HG03354 (cell line): ENCODE measurements around the gene ZNF362.
"Not testable (repeated sequence)": the region's sequence is repeated elsewhere in the genome, so short reads cannot be mapped to it uniquely, and the experiment has no call there.

Source experiments
- ATAC-seq: cut with Tn5 transposase; IDR thresholded peaks from one replicate; pipeline ENCODE4 v1.9.1; 2021; ENCODE audit warnings: mild to moderate bottlenecking; ENCODE audit not compliant: unreplicated experiment, poor library complexity, severe bottlenecking

ZNF362 gene, protein sequence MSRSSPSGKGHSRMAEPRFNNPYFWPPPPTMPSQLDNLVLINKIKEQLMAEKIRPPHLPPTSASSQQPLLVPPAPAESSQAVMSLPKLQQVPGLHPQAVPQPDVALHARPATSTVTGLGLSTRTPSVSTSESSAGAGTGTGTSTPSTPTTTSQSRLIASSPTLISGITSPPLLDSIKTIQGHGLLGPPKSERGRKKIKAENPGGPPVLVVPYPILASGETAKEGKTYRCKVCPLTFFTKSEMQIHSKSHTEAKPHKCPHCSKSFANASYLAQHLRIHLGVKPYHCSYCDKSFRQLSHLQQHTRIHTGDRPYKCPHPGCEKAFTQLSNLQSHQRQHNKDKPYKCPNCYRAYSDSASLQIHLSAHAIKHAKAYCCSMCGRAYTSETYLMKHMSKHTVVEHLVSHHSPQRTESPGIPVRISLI

DNA sequence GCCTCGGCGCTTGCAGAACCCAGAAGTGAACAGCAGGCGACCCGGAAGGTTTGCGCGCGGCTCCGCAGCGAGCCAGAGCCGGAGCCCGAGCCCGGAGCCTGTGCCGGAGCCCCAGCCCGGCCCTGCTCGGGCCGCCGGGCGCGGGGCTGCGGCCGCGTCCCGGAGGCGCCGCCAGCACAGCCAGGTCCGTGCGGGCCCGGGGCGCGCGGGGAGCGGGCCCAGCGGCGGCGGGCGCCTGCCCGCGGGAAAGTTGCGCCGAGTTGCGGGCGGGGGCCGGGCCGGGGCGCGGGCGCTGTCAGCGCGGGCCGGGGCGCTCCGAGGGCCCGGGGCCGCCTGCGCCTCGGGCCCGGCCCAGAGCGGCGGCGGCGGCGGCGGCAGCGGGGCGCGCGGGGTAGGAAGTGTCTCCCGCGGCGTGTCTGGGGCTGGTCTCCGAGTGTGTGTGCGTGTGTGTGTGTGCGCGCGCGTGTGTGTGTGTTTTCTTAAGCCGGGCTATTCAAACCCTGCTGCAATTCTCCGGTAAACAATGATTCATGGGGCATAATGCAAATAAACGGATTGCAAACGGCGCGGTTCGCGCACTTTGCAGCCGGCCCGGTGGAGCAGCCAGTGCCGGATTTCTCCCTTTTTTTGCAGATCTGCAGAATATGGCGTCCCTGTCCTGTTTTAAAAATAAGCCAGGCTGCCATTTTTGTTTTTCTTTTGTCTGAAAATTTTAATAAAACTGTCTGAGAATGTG, at the start of gene ZNF362:
ZNF362 (plus strand) TSS at position 22 of the 736 bp plus-strand sequence. CDS start 14,083 bp downstream, outside the sequence.
- peak; percentile 73 for ATAC-seq

DNA sequence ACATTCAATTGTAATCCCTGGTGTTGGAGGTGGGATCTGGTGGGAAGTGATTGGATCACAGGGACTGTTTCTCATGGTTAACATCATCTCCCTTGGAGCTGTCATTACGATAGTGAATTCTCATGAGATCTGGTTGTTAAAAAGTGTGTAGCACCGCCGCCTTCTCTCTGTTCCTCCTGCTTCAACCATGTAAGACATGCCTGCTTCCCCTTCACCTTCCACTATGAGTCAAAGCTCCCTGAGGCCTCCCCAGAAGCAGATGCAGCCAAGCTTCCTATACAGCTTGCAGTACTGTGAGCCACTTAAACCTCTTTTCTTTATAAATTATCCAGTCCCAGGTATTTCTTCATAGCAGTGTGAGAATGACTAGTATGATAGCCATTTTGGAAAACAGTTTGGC, 44.3 kb upstream of the ZNF362 start:
- ATAC-seq: no peak

DNA sequence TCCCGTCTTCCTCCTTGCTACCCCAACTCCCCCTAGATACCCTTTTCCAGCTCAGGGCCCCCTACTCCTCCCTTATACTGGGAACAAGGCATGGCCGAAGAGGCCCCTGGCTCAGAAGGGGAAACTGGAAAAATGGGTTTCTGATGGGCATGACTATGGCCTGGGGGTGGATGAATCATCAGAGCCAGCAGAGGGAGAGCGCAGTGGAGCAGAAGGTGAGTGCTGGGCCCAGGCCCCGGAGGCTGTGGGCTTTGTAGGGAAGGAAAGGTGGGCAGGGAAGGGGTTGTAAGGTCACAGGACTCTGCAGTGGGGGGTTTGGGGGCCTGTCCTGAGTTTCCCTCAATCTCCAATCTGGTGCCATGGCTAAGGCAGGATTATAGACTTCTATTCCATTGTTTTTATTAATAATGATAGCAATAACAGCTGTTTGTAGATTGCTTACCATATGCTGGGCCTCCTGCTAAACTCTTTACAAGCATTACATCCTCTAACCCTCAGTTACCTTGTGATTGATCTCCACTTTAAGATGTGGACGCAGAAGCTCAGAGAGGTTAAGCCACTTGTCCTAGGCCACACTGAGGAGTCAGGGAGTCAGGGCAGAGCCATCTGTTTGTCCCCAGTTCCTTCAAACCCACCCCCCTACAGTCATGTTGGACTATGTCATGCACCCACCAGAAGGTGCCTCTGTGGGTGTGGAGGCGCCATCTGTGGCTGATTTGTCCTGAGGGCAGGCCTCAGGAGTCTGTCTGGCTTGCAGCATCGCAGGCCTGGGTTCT, 36.2 kb upstream of the ZNF362 start:
- no peak for ATAC-seq

DNA sequence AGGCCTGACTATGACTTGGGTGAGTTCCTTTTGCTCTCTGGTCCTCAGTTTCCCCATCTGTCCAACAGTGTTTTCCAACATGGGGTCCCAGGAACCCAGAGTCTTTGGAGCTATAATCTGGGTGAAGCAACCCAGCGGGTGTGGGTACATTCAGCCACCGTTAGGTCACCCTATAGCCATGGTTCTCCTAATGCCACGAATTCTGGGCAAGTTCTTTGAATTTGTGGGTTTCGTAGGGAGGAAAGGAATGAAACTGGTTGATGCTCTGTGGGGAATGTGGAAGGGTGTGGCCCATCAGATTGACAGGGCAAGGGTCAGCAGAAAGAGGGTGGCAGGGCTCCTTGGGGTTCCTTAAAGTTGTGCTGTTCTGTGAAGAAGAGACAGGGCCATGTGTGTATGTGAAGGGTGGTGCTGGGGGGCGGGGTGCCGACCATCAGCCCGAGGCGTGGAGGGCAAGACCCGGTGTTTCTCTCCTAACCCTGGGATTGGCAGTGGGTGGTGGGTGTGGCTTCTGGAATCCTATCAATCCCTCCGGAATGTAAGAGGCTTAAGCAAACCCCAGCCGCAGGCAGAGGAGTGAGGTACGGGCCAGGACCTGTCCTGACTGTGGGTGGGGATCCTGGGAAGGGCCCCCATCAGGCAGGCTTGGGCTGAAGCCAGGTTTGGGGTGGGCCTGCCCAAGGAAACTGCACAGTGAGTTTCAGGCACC, 35.5 kb upstream of the ZNF362 start:
- no peak for ATAC-seq

DNA sequence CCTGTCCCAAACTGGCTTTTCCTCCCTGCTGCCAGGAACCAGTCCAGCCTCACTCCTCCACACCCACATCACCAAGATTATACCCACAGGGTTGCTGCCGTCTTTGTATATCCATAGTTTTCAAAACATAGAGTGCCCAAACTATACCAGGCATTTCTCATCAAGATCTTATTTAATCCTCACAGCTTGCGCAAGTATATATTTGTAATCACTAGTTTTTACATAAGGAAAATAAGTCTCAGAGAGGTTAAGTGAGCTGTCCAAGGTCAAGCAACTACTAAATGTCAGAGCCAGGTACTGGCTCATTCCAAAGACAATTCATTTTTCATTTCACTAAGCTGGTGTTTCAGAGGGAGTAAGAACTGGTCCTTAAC, 34.9 kb upstream of the ZNF362 start:
- ATAC-seq: no peak

DNA sequence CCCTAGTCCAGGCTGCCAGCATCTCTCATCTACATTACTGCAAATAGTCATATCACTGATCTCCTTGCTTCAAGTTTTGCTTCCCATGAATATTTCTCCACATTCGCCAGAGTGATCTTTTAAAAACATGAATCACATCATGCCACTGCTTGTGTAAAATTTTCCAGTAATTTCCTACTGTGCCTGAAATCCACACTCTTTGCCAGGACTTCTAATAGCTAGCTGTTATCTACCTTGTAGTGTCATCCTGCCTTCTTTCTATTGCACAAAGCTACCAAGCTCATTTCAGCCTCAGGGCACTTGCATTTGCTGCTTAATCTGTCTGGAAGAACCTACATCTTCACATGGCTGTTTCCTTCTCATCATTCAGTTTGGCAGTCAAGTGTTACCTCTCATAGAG, 33.9 kb upstream of the ZNF362 start:
- no peak for ATAC-seq

DNA sequence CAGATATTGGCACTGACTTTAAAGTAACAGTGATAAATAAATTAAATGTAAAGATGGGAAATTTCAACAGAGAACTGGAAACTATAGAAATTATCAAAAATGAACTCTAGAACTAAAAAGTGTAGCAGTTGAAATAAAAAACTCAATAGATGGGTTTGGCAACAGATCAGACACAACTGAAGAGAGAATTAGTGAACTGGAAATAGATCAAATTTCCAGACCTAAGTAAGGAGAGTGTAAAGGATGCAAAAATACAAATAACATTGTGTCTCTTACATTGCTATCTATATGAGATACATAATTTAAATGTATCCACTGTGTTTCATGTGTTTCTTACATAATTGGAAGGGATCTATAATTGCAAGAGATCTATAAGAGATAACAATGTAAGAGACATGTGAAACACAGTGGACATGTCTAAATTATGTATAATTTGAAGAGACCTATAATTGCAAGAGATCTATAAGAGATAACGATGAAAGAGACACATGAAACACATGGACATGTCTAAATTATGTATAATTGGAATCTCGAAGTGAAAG, 32.1 kb upstream of the ZNF362 start:
- ATAC-seq: no peak

DNA sequence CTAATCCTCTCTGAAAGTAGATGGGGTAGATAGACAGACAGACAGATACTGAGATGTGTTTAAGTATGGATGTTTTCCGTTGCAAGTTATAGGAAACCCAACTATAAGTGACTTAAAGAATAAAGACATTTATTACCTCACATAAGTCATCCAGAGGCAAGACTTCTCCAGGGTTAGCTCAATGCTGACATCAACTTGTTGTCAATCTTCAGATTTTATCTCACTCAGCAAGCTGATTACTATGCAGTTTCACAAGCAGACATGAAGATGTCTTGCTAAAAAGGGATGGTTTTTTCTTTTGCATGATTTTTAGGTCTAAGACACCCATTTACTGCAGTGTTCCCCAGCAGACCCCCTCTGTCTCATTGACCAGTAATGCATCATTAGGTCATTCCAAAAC, 30.7 kb upstream of the ZNF362 start:
- no peak for ATAC-seq

DNA sequence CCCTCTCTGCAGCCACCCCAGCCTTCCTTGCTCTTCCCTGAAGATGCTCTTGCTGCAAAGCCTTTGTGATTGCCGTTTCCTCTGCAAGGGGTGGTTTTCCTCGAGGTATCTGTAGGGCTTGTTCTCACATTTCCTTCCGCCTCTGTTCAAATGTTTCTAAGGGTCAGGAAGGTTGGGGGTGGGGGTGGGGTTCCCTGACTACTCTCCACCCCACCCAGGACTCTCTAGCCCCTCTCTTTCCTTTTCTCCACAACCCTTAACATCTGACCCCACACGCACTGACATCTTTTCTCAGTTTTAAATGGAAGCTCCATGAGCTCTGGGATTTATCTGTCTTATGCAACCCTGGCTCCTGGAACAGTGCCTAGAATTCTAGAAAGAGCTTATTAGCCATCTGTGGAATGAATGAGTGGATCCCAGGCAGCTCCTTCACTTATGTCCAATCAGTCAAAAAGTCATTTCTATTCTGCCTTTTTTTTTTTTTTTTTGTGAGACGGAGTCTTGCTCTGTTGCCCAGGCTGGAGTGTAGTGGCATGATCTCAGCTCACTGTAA, 27.3 kb upstream of the ZNF362 start:
- ATAC-seq: no peak

DNA sequence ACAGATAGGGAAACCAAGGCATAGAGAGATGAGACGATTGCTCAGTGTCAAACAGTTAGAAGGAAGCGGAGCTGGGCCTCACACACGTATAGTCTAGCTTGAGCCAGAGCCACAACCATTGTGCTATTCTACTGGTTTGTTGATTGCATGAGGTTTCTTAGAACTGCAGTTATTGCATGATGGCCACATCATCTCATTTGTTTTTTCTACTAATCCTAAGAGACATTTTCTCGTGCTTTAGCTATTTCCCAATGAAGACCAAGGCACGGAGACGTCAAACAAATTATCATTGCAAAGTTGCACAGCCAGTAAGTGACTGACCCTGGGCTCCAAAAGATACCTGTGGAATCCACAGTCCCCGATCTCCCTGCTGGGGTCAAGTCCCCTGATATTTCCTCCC, 25.1 kb upstream of the ZNF362 start:
- no peak for ATAC-seq

DNA sequence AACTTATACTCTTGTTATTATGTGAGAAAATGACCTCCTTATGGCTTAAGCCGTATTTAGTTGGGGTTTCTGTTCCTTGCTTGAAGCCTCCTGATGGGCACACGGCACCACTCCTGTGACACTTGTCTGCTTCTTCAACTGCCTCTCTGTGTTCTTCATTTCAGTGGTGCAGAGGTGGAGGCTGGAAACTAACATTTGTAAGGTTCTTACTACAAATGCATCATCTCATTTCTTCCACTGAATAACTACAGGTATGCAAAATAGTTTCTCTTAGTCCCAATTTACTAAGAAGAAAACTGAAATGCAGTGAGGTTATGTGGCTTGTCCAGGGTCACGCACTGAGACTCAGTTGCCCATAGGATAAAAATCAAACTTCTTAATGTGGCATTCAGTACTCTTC, 23.6 kb upstream of the ZNF362 start:
- no peak for ATAC-seq

DNA sequence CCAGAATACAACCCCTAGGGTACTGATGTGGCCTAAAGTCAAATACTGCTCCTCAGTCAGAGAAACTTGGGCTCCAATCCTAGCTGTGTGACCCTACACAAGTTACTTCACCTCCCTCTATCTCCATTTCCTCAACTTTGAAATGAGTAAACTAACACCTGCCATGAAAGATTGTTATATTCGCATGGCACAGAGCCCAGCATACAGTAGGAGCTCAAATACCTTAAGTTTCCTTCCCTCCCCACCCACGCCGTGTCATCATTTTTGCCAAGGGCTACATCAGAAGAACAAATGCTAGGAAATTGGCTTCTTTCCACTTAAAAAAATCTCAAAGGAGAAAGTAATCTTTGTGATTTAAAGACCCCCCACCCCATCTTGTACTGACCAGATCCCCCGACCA, 22.2 kb upstream of the ZNF362 start:
- ATAC-seq: no peak

DNA sequence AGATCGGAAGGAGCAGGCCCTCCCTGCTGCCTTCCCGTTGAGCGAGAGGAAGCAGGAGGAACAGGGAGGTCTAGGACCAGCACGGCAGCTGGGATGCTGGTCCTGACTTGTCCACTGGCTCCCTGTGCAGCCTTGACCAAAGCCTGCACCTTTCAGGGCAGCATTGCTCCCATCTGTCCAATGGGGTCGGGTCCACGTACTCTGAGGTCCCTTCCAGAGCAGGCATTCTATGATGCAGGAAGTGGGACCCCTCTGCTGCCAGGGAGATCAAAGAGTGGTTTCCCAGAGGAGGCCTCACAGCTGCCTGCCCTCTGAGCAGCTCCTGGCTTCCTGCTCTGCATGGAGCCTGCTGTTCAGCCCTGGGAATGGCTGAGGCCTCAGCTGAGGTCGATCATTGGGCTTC, 21.7 kb upstream of the ZNF362 start:
- no peak for ATAC-seq

DNA sequence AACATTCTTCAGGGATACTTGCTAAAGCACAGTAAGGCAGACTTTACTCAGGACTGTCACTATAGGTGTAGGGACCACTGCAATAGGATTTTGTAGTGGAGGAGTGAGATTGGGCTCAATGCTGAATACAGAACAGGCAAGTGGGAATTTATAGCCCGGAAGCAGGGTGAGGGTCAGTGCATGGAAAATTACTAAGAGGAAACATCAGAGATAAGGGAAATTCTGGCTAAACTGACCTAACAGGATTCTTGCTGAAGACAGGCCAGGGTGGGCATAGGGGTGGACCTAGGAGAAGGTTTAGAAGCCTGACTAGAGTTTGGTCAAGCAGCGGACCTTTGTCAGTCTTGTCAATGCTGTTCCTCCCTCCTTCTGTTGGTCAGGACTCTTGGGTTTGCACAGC, 20.8 kb upstream of the ZNF362 start:
- no peak for ATAC-seq

DNA sequence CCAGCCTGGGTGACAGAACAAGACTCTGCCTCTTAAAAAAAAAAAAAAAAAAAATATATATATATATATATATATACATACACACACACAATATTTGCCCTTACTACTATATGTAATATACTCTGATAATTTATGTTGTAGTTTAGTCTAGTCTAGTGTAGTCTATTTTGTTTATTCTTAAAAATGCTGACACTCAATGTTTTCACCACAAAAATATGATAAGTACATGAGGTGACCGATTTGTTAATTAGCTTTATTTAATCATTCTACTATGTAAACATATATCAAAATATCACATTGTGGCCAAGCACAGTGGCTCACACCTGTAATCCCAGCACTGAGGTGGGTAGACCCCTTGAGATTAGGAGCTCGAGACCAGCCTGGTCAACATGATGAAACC, 19.8 kb upstream of the ZNF362 start:
- ATAC-seq: no peak

DNA sequence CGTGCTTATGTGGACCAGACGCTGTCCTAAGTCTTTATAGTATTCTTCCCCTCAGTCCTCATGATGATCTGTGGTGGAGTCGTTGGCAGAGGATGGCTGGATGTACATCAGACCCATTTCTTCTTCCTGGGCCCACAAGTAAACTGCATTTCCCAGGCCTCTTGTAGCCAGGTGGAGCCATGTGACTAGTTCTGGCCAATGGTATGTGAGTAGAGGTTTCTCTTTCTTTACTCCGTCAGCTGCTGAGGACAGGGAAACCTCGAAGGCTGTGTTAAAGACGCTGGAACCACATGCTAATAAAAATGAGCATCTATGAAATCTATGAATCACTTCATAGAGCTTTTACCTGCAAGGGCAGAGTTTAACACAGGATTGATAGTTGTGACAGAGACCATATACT, 18.7 kb upstream of the ZNF362 start:
- no peak for ATAC-seq

DNA sequence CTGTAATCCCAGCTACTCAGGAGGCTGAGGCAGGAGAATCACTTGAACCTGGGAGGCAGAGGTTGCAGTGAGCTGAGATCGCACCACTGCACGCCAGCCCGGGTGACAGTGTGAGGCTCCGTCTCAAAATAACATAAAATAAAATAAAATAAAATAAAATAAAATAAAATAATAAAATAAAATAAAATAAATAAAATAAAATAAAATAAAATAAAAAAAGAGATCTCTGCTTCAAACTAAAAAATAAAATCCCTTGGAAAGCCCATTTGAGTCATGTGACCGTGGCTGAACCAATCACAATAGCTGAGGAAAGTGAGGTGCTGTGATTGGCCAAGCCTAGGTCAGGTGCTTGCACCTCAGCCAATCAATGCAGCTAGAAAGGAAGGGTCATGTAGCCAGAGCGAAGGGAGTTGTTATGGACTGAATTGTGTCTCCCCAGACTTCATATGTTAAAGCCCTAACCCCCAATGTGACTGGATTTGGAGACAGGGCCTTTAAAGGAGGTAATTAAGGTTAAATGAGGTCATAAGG, 18.0 kb upstream of the ZNF362 start:
- not testable (repeated sequence) for ATAC-seq

DNA sequence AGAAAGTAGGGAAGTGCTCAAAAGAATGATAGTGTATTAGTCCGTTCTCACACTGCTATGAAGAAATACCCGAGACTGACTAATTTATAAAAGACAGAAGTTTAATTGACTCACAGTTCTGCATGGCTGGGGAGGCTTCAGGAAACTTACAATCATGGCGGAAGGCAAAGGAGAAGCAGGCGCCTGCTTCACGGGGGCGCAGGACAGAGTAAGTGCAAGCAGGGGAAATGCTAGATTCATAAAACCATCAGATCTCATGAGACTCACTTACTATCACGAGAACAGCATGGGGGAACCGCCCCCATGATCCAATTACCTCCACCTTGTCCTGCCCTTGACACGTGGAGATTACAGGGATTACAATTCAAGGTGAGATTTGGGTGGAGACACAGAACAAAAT, 16.9 kb upstream of the ZNF362 start:
- not testable (repeated sequence) for ATAC-seq

DNA sequence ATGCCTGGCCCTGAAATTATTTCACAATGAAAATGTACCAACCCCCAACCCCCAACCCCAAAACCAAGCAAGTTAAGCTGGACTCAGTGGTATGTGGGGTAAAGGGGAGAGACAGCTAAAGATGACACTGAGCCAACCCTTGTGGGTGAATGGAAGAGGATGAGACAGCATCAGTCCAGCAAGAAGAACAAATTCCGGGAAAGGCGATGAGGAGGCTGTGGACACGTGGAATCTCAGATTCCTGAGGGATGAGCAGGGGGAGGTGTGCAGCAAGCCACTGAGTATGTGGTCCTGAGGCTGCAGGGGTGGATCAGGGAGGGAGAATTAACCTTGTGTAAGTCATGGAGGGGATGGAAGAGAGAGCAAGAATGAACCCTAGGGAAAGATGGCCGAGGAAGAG, 14.4 kb upstream of the ZNF362 start:
- ATAC-seq: no peak
